Measurements from ENCODE around the gene BCL2L11.

The BCL2L11 gene

DNA sequence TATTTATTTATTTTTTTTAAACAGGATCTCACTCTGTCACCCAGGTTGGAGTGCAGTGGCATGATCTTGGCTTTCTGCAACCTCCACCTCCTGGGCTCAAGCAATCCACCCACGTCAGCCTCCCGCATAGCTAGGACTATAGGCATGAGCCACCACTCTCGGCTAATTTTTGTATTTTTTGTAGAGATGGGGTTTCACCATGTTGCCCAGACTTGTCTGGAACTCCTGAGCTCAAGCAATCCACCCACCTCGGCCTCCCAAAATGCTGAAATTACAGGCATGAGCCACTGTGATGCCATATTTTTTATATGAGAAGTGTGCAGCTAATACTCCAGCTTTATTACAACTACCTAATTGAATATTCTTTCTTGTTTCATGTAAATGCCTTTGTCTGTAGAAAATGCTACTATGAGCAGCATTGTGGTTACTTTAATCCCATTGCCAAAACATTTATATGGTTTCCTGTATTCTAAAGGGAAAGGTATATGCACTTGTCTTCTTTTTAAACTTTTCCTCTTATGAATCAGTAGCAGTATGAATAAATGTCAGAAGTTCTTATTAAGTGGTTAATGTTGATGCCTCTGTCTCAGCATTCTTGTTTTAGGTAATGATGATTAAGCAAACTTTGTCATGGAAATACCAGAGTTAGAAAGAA lies 9.5 kb upstream of the BCL2L11 start:
- TF ChIP-seq, protein P1, sequence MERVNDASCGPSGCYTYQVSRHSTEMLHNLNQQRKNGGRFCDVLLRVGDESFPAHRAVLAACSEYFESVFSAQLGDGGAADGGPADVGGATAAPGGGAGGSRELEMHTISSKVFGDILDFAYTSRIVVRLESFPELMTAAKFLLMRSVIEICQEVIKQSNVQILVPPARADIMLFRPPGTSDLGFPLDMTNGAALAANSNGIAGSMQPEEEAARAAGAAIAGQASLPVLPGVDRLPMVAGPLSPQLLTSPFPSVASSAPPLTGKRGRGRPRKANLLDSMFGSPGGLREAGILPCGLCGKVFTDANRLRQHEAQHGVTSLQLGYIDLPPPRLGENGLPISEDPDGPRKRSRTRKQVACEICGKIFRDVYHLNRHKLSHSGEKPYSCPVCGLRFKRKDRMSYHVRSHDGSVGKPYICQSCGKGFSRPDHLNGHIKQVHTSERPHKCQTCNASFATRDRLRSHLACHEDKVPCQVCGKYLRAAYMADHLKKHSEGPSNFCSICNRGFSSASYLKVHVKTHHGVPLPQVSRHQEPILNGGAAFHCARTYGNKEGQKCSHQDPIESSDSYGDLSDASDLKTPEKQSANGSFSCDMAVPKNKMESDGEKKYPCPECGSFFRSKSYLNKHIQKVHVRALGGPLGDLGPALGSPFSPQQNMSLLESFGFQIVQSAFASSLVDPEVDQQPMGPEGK (CRISPR knock-in tag; IDR thresholded peaks at IDR 0.05; ENCODE audit: borderline replicate concordance), result no peak
- TF ChIP-seq, protein P2, sequence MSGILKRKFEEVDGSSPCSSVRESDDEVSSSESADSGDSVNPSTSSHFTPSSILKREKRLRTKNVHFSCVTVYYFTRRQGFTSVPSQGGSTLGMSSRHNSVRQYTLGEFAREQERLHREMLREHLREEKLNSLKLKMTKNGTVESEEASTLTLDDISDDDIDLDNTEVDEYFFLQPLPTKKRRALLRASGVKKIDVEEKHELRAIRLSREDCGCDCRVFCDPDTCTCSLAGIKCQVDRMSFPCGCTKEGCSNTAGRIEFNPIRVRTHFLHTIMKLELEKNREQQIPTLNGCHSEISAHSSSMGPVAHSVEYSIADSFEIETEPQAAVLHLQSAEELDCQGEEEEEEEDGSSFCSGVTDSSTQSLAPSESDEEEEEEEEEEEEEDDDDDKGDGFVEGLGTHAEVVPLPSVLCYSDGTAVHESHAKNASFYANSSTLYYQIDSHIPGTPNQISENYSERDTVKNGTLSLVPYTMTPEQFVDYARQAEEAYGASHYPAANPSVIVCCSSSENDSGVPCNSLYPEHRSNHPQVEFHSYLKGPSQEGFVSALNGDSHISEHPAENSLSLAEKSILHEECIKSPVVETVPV (CRISPR knock-in tag; IDR thresholded peaks at IDR 0.05), result no peak
- no peak for TF ChIP-seq BACH2 (CRISPR knock-in tag; IDR thresholded peaks at IDR 0.05; ENCODE audit: borderline replicate concordance)
- no peak for TF ChIP-seq ZC3H10 (CRISPR knock-in tag; IDR thresholded peaks at IDR 0.05)
- no peak for TF ChIP-seq ESRRG (CRISPR knock-in tag; IDR thresholded peaks at IDR 0.05)
- TF ChIP-seq ZNF565 (CRISPR knock-in tag; conservative IDR thresholded peaks at IDR 0.05; ENCODE audit: low read depth), result no peak
- no peak for TF ChIP-seq ZNF70 (CRISPR knock-in tag; IDR thresholded peaks at IDR 0.05)
- no peak for TF ChIP-seq CSDC2 (CRISPR knock-in tag; IDR thresholded peaks at IDR 0.05)
- ATAC-seq, result no peak

DNA sequence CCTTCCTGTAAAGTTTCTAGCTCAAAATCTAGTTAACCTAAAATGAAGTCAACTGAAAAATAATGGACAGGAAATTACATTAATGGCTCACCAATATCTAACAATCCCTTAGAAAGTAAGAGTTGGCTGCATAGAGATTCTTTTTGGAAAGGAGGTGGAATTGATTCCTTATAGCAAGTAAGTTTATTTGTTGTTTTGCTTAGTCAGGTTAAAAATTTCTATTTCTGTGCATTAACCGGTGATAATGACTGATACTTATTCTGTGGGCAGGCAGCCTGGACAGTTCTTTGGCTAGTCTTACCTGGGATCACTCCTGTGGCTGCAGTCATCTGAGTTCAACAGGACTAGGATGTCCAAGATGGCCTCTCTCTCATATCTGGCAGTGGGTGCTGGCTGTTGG lies 6.9 kb upstream of the BCL2L11 start:
- TF ChIP-seq ESRRG (CRISPR knock-in tag; IDR thresholded peaks at IDR 0.05) (no peak), ZNF70 (CRISPR knock-in tag; IDR thresholded peaks at IDR 0.05) (no peak), SNAI2 (CRISPR knock-in tag; IDR thresholded peaks at IDR 0.05) (no peak), ZFP30 (CRISPR knock-in tag; IDR thresholded peaks at IDR 0.05) (no peak), ZNF8 (CRISPR knock-in tag; IDR thresholded peaks at IDR 0.05) (no peak), PPARA (CRISPR knock-in tag; IDR thresholded peaks at IDR 0.05; ENCODE audit: borderline replicate concordance) (no peak), ISL1 (CRISPR knock-in tag; IDR thresholded peaks at IDR 0.05) (no peak)
- ATAC-seq, result no peak

DNA sequence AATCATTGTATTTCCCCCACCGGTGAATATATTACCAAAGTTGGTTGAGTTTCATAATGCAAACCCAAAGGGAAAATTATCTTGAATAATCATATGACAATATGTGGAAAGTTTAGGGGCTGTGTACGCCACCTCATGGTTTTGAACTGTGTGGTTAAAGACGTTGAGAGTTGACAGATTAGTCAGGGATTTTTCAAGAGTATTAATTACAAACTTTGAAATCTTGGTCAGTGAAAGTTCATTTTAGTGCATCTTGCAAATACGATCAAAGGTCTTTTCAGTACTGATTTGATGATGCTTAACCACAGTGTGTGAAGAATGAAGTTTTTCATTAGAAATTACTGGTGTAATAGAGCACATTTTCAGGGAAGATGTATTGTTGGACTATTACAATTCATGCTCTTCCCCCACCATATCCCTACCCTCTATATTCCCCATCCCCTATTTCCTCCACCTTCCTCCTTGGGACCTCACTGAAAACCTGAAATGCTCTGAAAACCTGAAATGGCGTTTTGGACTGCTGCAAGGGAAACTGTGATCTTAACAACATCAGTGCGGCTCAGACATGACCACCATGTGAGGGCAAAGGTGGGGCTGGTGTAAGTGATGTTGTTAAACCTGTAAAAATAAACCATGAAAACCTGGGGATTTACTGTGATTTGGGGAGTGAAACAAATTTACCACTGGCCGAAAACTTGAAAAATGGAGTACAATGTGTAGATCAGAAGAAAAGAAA lies 4.5 kb upstream of the BCL2L11 start:
- ATAC-seq, result no peak
- TF ChIP-seq BACH2 (CRISPR knock-in tag; IDR thresholded peaks at IDR 0.05; ENCODE audit: borderline replicate concordance), result no peak
- no peak for TF ChIP-seq TCF4 (CRISPR knock-in tag; IDR thresholded peaks at IDR 0.05; ENCODE audit: borderline replicate concordance)
- no peak for TF ChIP-seq ZNF565 (CRISPR knock-in tag; conservative IDR thresholded peaks at IDR 0.05; ENCODE audit: low read depth)

DNA sequence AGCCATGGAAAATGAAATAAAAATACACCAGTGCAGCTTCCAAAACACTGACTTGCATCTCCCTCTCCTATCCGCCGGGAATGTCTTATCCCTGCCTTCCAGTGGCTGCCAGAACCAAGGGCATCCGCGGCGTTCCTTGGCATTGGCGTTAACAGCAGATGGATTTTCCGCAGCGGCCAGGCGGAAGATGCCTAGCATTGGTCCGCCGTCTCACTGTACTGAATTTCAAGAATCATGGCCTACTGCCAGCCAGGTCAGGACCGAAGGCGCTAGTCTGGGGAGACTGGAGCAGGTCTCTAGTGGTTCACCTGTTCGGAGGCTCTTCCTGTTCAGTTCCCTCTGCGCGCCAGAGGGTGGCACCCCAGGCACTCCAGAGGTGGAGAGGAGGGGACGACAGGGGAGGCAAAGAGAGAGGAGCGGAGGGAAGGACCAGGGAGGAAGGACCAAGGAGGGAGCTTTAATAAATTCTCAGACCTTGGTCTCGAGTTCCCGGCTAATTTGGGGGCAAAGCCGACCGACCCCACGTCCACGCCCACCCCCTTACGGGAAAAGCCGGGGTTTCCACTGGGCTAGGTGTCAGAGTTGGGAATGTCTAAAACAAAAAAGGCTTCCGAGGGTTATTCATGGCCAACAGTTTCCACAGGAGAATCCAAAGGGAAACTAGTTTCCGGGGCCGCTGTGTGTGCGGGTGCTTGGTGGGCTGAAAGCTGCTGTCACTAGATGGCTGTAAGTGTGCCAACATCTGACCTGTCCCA lies 3.7 kb upstream of the BCL2L11 start:
- ATAC-seq, result peak; percentile 48

More for the DNA sequence above, 3.7 kb upstream of the BCL2L11 start:
- TF ChIP-seq SNAI2 (CRISPR knock-in tag; IDR thresholded peaks at IDR 0.05), result no peak
- TF ChIP-seq, protein P2 (CRISPR knock-in tag; IDR thresholded peaks at IDR 0.05), result no peak
- TF ChIP-seq ZFP30 (CRISPR knock-in tag; IDR thresholded peaks at IDR 0.05), result no peak
- TF ChIP-seq TCF4 (CRISPR knock-in tag; IDR thresholded peaks at IDR 0.05; ENCODE audit: borderline replicate concordance), result no peak
- TF ChIP-seq ZC3H10 (CRISPR knock-in tag; IDR thresholded peaks at IDR 0.05), result no peak
- TF ChIP-seq, protein P3, sequence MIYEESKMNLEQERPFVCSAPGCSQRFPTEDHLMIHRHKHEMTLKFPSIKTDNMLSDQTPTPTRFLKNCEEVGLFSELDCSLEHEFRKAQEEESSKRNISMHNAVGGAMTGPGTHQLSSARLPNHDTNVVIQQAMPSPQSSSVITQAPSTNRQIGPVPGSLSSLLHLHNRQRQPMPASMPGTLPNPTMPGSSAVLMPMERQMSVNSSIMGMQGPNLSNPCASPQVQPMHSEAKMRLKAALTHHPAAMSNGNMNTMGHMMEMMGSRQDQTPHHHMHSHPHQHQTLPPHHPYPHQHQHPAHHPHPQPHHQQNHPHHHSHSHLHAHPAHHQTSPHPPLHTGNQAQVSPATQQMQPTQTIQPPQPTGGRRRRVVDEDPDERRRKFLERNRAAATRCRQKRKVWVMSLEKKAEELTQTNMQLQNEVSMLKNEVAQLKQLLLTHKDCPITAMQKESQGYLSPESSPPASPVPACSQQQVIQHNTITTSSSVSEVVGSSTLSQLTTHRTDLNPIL (CRISPR knock-in tag; IDR thresholded peaks at IDR 0.05; ENCODE audit: low read depth), result no peak
- TF ChIP-seq ARNTL (CRISPR knock-in tag; IDR thresholded peaks at IDR 0.05; ENCODE audit: borderline replicate concordance, low read depth), result no peak
- no peak for TF ChIP-seq ZNF8 (CRISPR knock-in tag; IDR thresholded peaks at IDR 0.05)
- no peak for TF ChIP-seq ISL1 (CRISPR knock-in tag; IDR thresholded peaks at IDR 0.05)
- TF ChIP-seq, protein P4, sequence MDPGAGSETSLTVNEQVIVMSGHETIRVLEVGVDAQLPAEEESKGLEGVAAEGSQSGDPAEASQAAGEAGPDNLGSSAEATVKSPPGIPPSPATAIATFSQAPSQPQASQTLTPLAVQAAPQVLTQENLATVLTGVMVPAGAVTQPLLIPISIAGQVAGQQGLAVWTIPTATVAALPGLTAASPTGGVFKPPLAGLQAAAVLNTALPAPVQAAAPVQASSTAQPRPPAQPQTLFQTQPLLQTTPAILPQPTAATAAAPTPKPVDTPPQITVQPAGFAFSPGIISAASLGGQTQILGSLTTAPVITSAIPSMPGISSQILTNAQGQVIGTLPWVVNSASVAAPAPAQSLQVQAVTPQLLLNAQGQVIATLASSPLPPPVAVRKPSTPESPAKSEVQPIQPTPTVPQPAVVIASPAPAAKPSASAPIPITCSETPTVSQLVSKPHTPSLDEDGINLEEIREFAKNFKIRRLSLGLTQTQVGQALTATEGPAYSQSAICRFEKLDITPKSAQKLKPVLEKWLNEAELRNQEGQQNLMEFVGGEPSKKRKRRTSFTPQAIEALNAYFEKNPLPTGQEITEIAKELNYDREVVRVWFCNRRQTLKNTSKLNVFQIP (CRISPR knock-in tag; IDR thresholded peaks at IDR 0.05; ENCODE audit: borderline replicate concordance, low read depth), result no peak
- no peak for TF ChIP-seq BACH2 (CRISPR knock-in tag; IDR thresholded peaks at IDR 0.05; ENCODE audit: borderline replicate concordance)
- no peak for TF ChIP-seq GLIS3 (CRISPR knock-in tag; IDR thresholded peaks at IDR 0.05)
